Testis (tissue), 3 donors: ENCODE data around the gene TMEM255B. TPM values are rescaled to one million over a fixed set of nuclear protein-coding genes. Genes with fewer than 3 reads are reported as not detected.
"Not testable (repeated sequence)": the region's sequence is repeated elsewhere in the genome, so short reads cannot be mapped to it uniquely, and the experiment has no call there.

Experiments used
- DNase-seq: peaks from one replicate; pipeline ENCODE4 v3.0.0-alpha.2; 2019
- H3K27ac ChIP-seq, 2 donors: fragments of 200-600 bp; sonication (generic); one replicate each; pipeline ENCODE4 v1.5.1; 2019
- H3K27me3 ChIP-seq: fragments of 200-600 bp; sonication (generic); one replicate; pipeline ENCODE4 v1.5.1; 2019
- H3K36me3 ChIP-seq: fragments of 200-600 bp; sonication (generic); one replicate; pipeline ENCODE4 v1.5.1; 2017; ENCODE audit warnings: low read depth; ENCODE audit errors: missing control alignments
- H3K4me1 ChIP-seq: fragments of 200-600 bp; sonication (generic); one replicate; pipeline ENCODE4 v1.5.1; 2019
- H3K4me3 ChIP-seq, 2 donors: fragments of 200-600 bp; sonication (generic); one replicate each; pipeline ENCODE4 v1.5.1; 2017 to 2019
- H3K9me3 ChIP-seq: fragments of 200-600 bp; sonication (generic); one replicate; pipeline ENCODE4 v1.5.1; 2017
- CTCF ChIP-seq, 3 experiments: fragments of 450-650 bp in 2 of 3; fragments of 200-600 bp in 1 of 3; sonication (generic) in 1 of 3; IDR thresholded peaks; one replicate each; pipeline ENCODE4 v1.5.1; 2016 to 2019; ENCODE audit warnings: antibody characterized with exemption in 3 of 3, mild to moderate bottlenecking in 2 of 3, moderate library complexity in 1 of 3
- POLR2A ChIP-seq: fragments of 450-650 bp; IDR thresholded peaks from one replicate; pipeline ENCODE4 v1.6.1; 2017; ENCODE audit warnings: antibody characterized with exemption, mild to moderate bottlenecking, moderate library complexity
- WGBS, 2 donors: methylation state at CpG; one replicate each; pipeline ENCODE4 v1.1.5; 2018; 5-methylcytosine and 5-hydroxymethylcytosine counted together
- intact Hi-C: fragments of 100-400 bp; cut with DNase I; formaldehyde crosslinking; loops from one replicate; pipeline ENCODE4 v1.15.1; 2023; ENCODE audit warnings: low total_unique reads
- polyA plus RNA-seq: library from polyadenylated mRNA; stranded (reverse); fragments of 350-450 nt; fragmentation: Illumina TruSeq; extraction: RNeasy Lipid Tissue Mini Kit (QIAGEN cat#74804); gene quantifications from one replicate; pipeline ENCODE4 v1.2.3, GENCODE V29; 2014; ENCODE audit warnings: low read depth, low replicate concordance; ENCODE audit not compliant: insufficient read depth
- total RNA-seq, 2 donors: library from RNA; depleted of rRNA; stranded (reverse); fragments of >200 nt; gene quantifications; one replicate each; pipeline ENCODE4 v1.2.3, GENCODE V29; 2016

Gene TMEM255B
- total and polyA plus RNA-seq, 3 donors from 2014 or later: 6.9 to 10.9 (median 7.5) TPM

GRCh38 chr13:113786262-113786841 lies 27.3 kb downstream of the TMEM255B start:
- DNase-seq: no peak
- Histone ChIP-seq H3K27me3 (no peaks in the 10 kb centered on the region), H3K27ac (no peak overlapping the region), H3K36me3 (no peaks in the 10 kb centered on the region), H3K9me3 (no peaks in the 10 kb centered on the region), H3K4me1 (no peaks in the 10 kb centered on the region), H3K4me3 (no peak overlapping the region)
- intact Hi-C loops: no loop called here
- WGBS, 2 donors: 79 to 89% methylated on average over 17 of the region's 17 CpGs
- TF ChIP-seq POLR2A: no peak
- TF ChIP-seq CTCF (IDR thresholded peaks at IDR 0.05): no peak

- WGBS, 2 donors: 70 to 91% methylated on average over 11 of the region's 12 CpGs
- intact Hi-C loops: no loop called here
- no peaks in the 10 kb centered on the region for H3K9me3 ChIP-seq
Observed at GRCh38 chr13:113787694-113788093, 28.7 kb downstream of the TMEM255B start.

GRCh38 chr13:113788413-113789135 lies 29.5 kb downstream of the TMEM255B start:
- no peak for TF ChIP-seq CTCF (IDR thresholded peaks at IDR 0.05)
- Histone ChIP-seq H3K9me3 (no peaks in the 10 kb centered on the region), H3K36me3 (no peaks in the 10 kb centered on the region), H3K27ac (no peak overlapping the region), H3K4me1 (no peaks in the 10 kb centered on the region), H3K4me3 (no peak overlapping the region), H3K27me3 (no peaks in the 10 kb centered on the region)
- intact Hi-C loops: no loop called here
- no peak for DNase-seq
- 86 to 89% methylated on average over 30 to 31 of the region's 31 CpGs for WGBS, 2 donors

More at GRCh38 chr13:113787694-113788093, 28.7 kb downstream of the TMEM255B start:
- no peaks in the 10 kb centered on the region for H3K4me1 ChIP-seq
- H3K36me3 ChIP-seq: no peaks in the 10 kb centered on the region
- H3K27ac ChIP-seq: no peak overlapping the region
- H3K27me3 ChIP-seq: no peaks in the 10 kb centered on the region
- DNase-seq: no peak
- no peak overlapping the region for H3K4me3 ChIP-seq
- TF ChIP-seq POLR2A: no peak
- no peak for TF ChIP-seq CTCF (IDR thresholded peaks at IDR 0.05)

GRCh38 chr13:113789167-113789566 lies 30.1 kb downstream of the TMEM255B start:
- H3K4me1 ChIP-seq: no peaks in the 10 kb centered on the region
- TF ChIP-seq POLR2A: no peak
- no peak for TF ChIP-seq CTCF (IDR thresholded peaks at IDR 0.05)
- intact Hi-C loops: no loop called here
- WGBS, 2 donors: 74 to 87% methylated on average over 6 of the region's 6 CpGs
- no peaks in the 10 kb centered on the region for H3K27me3 ChIP-seq
- no peak overlapping the region for H3K27ac ChIP-seq
- H3K36me3 ChIP-seq: no peaks in the 10 kb centered on the region
- no peaks in the 10 kb centered on the region for H3K9me3 ChIP-seq
- H3K4me3 ChIP-seq: no peak overlapping the region
- no peak for DNase-seq

- intact Hi-C loops, H3K36me3 ChIP-seq, H3K27me3 ChIP-seq, H3K27ac ChIP-seq, DNase-seq, H3K4me1 ChIP-seq, H3K9me3 ChIP-seq, H3K4me3 ChIP-seq: not testable (repeated sequence)
- WGBS, 2 donors: 83% methylated on average over 13 of the region's 13 CpGs; no CpG with 5 or more reads in 1 of the 2 donors
Observed at GRCh38 chr13:113789931-113790330, 30.9 kb downstream of the TMEM255B start.
